Activated T-helper 17 cell treated with anti-CD3 and anti-CD28 coated beads, Interleukin-2, amount 50 U/mL, for 72 hours (primary cell): ENCODE results near the gene THOC6. TPM values are rescaled to one million over a fixed set of nuclear protein-coding genes. Genes with fewer than 3 reads are reported as not detected.

Experiments used
- ATAC-seq: fragments of 150-1000 bp; cut with Tn5 transposase; replicated peaks from 2 replicates; pipeline ENCODE4 v1.10.0; 2021; ENCODE audit warnings: mild to moderate bottlenecking, moderate library complexity
- H3K27ac Mint-ChIP-seq: one replicate; pipeline ENCODE4 v1.8.0; 2022; ENCODE audit warnings: mixed read lengths
- H3K27me3 Mint-ChIP-seq: one replicate; pipeline ENCODE4 v1.8.0; 2022; ENCODE audit warnings: mixed read lengths
- H3K36me3 Mint-ChIP-seq: one replicate; pipeline ENCODE4 v1.8.0; 2022; ENCODE audit warnings: low read depth, mild to moderate bottlenecking, mixed read lengths
- H3K4me1 Mint-ChIP-seq: one replicate; pipeline ENCODE4 v1.8.0; 2022; ENCODE audit warnings: mixed read lengths
- H3K4me3 Mint-ChIP-seq: one replicate; pipeline ENCODE4 v1.8.0; 2022; ENCODE audit warnings: mild to moderate bottlenecking, mixed read lengths
- H3K9me3 Mint-ChIP-seq: one replicate; pipeline ENCODE4 v1.8.0; 2022; ENCODE audit warnings: mixed read lengths
- total RNA-seq, 2 donors: library from RNA; stranded (reverse); gene quantifications; one replicate each; pipeline ENCODE4 v1.2.3, GENCODE V29; 2022

The THOC6 gene
- total RNA-seq, 2 donors from 2014 or later = 49.8 to 68.1 TPM

DNA sequence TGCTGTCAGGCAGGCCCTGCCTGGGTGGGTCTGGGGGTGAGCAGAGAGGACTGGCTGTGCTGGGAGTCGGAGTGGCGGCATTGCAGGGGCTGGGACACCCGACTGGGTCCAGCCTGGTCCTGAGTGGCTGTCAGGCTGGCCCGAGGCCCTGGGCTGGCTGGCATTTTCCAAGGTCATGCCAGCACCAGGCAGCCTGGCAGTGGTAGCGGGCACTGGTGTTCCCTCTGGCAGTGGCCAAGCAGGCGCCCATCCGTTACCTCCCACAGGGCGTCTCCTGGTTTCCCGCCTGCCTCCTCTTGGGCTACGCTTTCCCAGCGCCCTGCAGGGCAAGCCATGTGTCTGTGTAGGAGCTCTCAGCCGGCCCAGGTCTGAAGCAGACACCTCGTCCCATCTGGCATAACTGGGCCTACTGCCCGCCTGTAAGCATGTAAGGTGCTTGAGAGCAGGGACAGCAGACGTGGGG, 37.9 kb upstream of the THOC6 start:
- Mint-ChIP-seq H3K36me3 (no peaks in the 10 kb centered on the region), H3K27me3 (peaks cover 3% of the 10 kb centered on the region), H3K4me1 (peaks cover 3% of the 10 kb centered on the region), H3K9me3 (no peaks in the 10 kb centered on the region), H3K27ac (no peak overlapping the region), H3K4me3 (no peak overlapping the region)
- no peak for ATAC-seq

DNA sequence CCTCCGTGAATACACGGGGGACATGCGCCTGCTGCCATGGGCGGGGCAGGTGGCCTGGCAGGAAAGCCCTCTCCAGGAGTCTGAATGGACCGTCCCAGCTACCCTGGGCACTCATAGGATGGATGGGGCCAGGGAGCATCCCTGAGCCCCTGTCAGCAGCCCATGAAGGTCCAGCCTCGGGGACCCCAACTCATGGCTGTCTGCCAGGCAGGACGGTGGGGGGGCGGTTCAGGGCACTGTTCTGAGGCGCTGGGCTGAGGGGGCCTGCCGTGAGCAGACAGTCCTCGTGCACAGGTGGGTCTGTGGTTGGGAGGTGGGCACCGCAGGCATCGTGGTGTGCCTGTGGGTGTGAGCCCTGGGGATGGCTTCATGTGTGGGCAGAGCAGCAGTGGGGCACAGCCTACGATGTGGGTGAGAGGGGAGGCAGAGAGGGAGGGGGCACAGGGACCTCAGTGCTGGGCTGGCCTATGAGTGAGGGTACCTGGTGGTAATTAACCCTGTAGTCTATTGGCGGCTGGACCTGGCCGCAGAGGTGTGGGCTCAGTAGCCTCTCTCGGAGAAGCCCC, 37.1 kb upstream of the THOC6 start:
- H3K9me3 Mint-ChIP-seq = no peaks in the 10 kb centered on the region
- peaks cover 3% of the 10 kb centered on the region for H3K27me3 Mint-ChIP-seq
- no peak overlapping the region for H3K27ac Mint-ChIP-seq
- ATAC-seq = no peak
- peaks cover 3% of the 10 kb centered on the region for H3K4me1 Mint-ChIP-seq
- H3K36me3 Mint-ChIP-seq = no peaks in the 10 kb centered on the region
- no peak overlapping the region for H3K4me3 Mint-ChIP-seq

GRCh38 chr16:2987286-2987685, 36.5 kb upstream of the THOC6 start:
- H3K27me3 Mint-ChIP-seq = peaks cover 3% of the 10 kb centered on the region
- no peak overlapping the region for H3K27ac Mint-ChIP-seq
- no peak for ATAC-seq
- H3K4me1 Mint-ChIP-seq = no peaks in the 10 kb centered on the region
- H3K9me3 Mint-ChIP-seq = no peaks in the 10 kb centered on the region
- no peak overlapping the region for H3K4me3 Mint-ChIP-seq
- no peaks in the 10 kb centered on the region for H3K36me3 Mint-ChIP-seq

GRCh38 chr16:2987833-2988232, 36.0 kb upstream of the THOC6 start:
- no peaks in the 10 kb centered on the region for H3K9me3 Mint-ChIP-seq
- no peak overlapping the region for H3K4me3 Mint-ChIP-seq
- H3K27me3 Mint-ChIP-seq = peaks cover 3% of the 10 kb centered on the region
- H3K4me1 Mint-ChIP-seq = no peaks in the 10 kb centered on the region
- ATAC-seq = no peak
- no peaks in the 10 kb centered on the region for H3K36me3 Mint-ChIP-seq
- no peak overlapping the region for H3K27ac Mint-ChIP-seq

DNA sequence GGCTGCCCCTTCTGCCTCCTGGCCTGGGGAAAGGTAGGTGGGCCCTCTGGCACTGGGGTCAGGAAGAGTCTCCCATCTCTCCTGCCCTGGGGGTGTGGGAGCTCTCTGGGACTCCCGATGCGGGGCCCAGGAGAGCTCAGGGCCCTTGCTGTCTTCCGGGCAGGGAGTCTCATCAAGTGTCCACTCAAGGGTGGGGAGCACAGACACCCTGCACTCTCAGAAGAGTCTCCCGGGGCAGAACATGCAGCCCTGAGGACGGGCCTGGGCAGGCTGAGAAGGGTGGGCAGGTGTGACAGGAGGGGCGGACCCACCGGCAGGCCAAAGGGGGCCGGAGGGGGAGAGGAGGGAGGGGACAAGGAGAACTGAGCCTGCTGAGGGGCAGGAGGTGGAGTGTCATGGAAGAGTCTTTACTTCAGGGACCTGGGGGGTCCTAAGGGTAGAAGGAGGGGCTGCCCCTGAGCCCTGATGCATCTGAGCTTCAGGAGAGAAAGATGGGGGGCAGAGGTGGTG, 35.2 kb upstream of the THOC6 start:
- Mint-ChIP-seq H3K4me1 (no peaks in the 10 kb centered on the region), H3K36me3 (no peaks in the 10 kb centered on the region), H3K27me3 (peaks cover 3% of the 10 kb centered on the region), H3K27ac (no peak overlapping the region), H3K9me3 (no peaks in the 10 kb centered on the region), H3K4me3 (no peak overlapping the region)
- no peak for ATAC-seq

GRCh38 chr16:2990891-2991290, 32.9 kb upstream of the THOC6 start:
- Mint-ChIP-seq H3K4me1 (no peaks in the 10 kb centered on the region), H3K36me3 (no peaks in the 10 kb centered on the region), H3K9me3 (no peaks in the 10 kb centered on the region), H3K27me3 (peaks cover 3% of the 10 kb centered on the region), H3K4me3 (no peak overlapping the region), H3K27ac (no peak overlapping the region)
- no peak for ATAC-seq

DNA sequence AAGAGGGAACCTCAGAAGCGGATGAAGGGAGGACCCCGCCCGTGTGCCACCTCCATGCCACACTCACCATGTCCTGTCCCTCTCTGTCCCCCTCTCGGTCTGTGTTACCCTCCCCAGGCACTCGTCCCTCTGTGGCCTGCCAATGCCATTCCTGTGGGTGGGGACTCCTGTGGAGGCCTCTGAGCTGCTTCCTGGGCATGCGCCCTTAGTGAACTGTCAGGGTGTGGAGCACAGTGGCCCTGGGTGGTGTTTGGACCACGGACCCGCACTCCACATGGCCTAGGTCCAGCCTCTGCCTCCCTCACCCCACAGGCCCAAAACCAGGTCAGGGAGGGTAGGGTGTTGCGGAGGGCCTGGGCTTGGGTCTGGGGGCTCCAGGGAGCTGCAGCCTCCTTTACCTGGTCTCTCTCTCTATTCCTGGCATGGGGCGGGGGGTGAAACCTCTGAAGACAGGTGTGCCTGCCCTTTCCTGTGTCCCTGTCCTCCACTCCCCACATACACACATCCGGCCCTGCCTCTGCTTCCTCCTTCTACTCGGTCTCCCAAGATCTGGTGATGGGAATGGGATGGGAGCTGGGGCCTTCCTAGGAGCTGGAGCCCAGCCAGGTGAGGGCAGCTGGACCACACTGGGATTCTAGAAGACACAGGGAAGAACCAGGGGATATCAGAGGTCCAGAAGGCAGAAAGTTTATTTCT, 32.1 kb upstream of the THOC6 start:
- Mint-ChIP-seq H3K27me3 (peaks cover 3% of the 10 kb centered on the region), H3K4me3 (no peak overlapping the region), H3K36me3 (no peaks in the 10 kb centered on the region), H3K9me3 (no peaks in the 10 kb centered on the region), H3K4me1 (no peaks in the 10 kb centered on the region), H3K27ac (no peak overlapping the region)
- ATAC-seq = no peak

DNA sequence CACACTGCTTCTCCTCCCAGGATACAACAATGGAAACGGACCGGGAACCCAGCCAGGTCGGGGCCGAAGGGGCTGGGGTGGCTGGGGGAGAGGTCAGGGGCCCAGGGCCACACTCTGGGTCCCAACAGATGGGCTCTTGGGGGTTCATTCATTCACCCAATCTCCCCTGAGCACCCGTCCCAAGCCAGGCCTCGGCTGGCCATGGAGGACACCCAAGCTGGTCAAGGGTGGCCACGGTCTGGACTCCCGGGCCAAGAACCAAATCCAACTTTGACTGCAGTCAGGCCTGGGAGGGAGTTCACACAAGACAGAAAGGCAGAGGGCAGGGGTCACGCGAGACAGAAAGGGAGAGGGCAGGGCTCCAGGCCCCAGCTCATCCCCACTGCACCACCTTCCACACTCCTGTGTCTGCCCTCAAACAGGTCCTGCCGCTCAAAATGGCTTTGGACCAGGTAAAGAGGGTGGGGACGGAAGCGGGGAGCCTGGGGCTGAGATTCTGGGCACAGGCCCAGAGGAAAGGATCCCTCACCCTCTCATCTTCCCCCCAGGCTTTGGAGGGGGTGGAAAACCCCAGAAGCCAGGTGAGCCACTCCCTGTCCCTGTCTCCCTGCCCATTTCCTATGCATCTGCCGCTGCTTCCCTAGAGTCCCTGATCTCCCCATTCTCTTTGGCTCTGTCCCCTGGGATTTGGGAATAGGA, 31.3 kb upstream of the THOC6 start:
- no peaks in the 10 kb centered on the region for H3K36me3 Mint-ChIP-seq
- H3K4me1 Mint-ChIP-seq = no peaks in the 10 kb centered on the region
- H3K9me3 Mint-ChIP-seq = no peaks in the 10 kb centered on the region
- H3K27ac Mint-ChIP-seq = no peak overlapping the region
- peaks cover 3% of the 10 kb centered on the region for H3K27me3 Mint-ChIP-seq
- no peak overlapping the region for H3K4me3 Mint-ChIP-seq
- no peak for ATAC-seq

GRCh38 chr16:2996298-2996697, 27.5 kb upstream of the THOC6 start:
- no peak for ATAC-seq
- Mint-ChIP-seq H3K4me3 (no peak overlapping the region), H3K9me3 (no peaks in the 10 kb centered on the region), H3K27me3 (peaks cover 3% of the 10 kb centered on the region), H3K27ac (no peak overlapping the region), H3K36me3 (no peaks in the 10 kb centered on the region), H3K4me1 (no peaks in the 10 kb centered on the region)

DNA sequence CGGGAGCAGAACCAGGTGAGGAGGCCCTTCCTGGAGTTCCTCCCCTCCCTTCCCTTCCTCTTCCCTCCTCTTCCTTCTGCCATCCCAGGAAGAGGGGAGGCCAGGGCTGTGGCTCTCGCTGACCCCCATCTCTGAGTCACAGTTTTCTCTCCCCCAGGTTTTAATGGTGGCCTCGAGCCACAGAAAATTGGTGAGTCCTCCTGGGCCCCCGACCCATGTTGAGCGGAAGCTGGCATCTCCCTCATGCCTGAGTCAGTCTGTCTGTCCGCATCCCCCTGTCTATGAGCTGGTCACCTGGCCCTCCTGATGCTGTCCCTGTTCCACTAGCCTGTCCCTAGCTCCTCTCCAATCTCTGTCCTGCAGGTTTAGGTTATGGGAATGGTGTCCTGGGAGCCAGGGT, 23.9 kb upstream of the THOC6 start:
- Mint-ChIP-seq H3K27ac (no peak overlapping the region), H3K4me1 (no peaks in the 10 kb centered on the region), H3K4me3 (no peak overlapping the region), H3K36me3 (no peaks in the 10 kb centered on the region), H3K27me3 (peaks cover 3% of the 10 kb centered on the region), H3K9me3 (no peaks in the 10 kb centered on the region)
- no peak for ATAC-seq

- Mint-ChIP-seq H3K9me3 (no peaks in the 10 kb centered on the region), H3K27ac (no peak overlapping the region), H3K4me3 (no peak overlapping the region), H3K36me3 (no peaks in the 10 kb centered on the region), H3K27me3 (peaks cover 3% of the 10 kb centered on the region), H3K4me1 (no peaks in the 10 kb centered on the region)
- no peak for ATAC-seq
Measured at GRCh38 chr16:3000540-3000939, 23.3 kb upstream of the THOC6 start.

- no peaks in the 10 kb centered on the region for H3K9me3 Mint-ChIP-seq
- peaks cover 3% of the 10 kb centered on the region for H3K27me3 Mint-ChIP-seq
- H3K36me3 Mint-ChIP-seq = no peaks in the 10 kb centered on the region
- H3K4me3 Mint-ChIP-seq = no peak overlapping the region
- H3K4me1 Mint-ChIP-seq = no peaks in the 10 kb centered on the region
- no peak overlapping the region for H3K27ac Mint-ChIP-seq
- no peak for ATAC-seq
Measured at GRCh38 chr16:3001316-3001715, 22.5 kb upstream of the THOC6 start.

- Mint-ChIP-seq H3K9me3 (no peaks in the 10 kb centered on the region), H3K27ac (no peak overlapping the region), H3K36me3 (no peaks in the 10 kb centered on the region), H3K4me1 (peaks cover 10% of the 10 kb centered on the region), H3K4me3 (peak overlapping the region; percentile 39), H3K27me3 (peaks cover 6% of the 10 kb centered on the region)
- ATAC-seq = peak; percentile 100
Measured at GRCh38 chr16:3003582-3004270, 20.1 kb upstream of the THOC6 start.

DNA sequence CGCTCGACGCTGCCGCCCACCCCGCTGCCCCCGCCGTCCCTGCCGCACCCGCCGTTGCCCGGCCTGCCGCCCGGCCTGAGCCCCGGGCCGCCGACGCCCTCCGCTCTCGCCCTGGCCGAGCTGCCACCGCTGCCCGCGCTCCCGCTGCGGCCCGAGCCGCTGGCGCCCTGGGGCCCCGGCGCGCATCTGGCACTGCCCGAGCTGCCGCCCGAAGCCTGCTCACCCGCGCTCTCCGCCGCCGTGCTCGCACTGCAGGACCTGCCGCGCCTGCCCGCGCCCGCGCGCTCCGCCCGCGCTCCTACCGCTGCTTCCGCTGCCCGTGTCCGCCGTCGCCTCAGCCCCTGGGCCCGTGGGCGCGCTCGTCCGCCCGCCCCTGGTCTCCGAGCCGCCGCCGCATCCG, 19.5 kb upstream of the THOC6 start:
- Mint-ChIP-seq H3K4me3 (peak overlapping the region; percentile 39), H3K4me1 (peaks cover 10% of the 10 kb centered on the region), H3K36me3 (no peaks in the 10 kb centered on the region), H3K9me3 (no peaks in the 10 kb centered on the region), H3K27ac (no peak overlapping the region), H3K27me3 (peaks cover 6% of the 10 kb centered on the region)
- ATAC-seq = peak; percentile 11
